OCI-LY3 (cell line): ENCODE data around the gene TEAD1.
A peak's percentile ranks its signal among the peaks of the same experiment; 100 is the strongest.

Experiments
- H2AFZ ChIP-seq: fragments of 200-600, 300-600 bp; shearing (Covaris generic); 2 replicates; pipeline ENCODE4 v1.6.0; 2014; ENCODE audit warnings: antibody characterized with exemption, low read depth, low read length
- H3K27ac ChIP-seq: fragments of 200-600, 300-600 bp; sonication (generic); 2 replicates; pipeline ENCODE4 v1.5.1; 2014; ENCODE audit warnings: mild to moderate bottlenecking, low read length, moderate library complexity, mixed read lengths
- H3K27me3 ChIP-seq: fragments of 200-600, 300-600 bp; sonication (generic); 2 replicates; pipeline ENCODE4 v1.6.1; 2014; ENCODE audit warnings: low read depth, low read length, mixed read lengths
- H3K36me3 ChIP-seq: fragments of 200-600, 300-600 bp; sonication (generic); replicated peaks from 2 replicates; pipeline ENCODE3; 2014; ENCODE audit warnings: low read depth, low read length, mixed read lengths
- H3K4me1 ChIP-seq: fragments of 300-600, 200-600 bp; sonication (generic); 2 replicates; pipeline ENCODE4 v1.6.1; 2014; ENCODE audit warnings: low read length, mixed read lengths
- H3K4me2 ChIP-seq: fragments of 200-600, 300-600 bp; sonication (generic); 2 replicates; pipeline ENCODE4 v1.6.1; 2014; ENCODE audit warnings: low read length, mixed read lengths
- H3K4me3 ChIP-seq: fragments of 300-600, 200-600 bp; sonication (generic); 2 replicates; pipeline ENCODE4 v1.5.1; 2014; ENCODE audit warnings: antibody characterized with exemption, mild to moderate bottlenecking, low read length, moderate library complexity
- H3K79me2 ChIP-seq: fragments of 300-600, 200-600 bp; shearing (Covaris generic); 2 replicates; pipeline ENCODE4 v1.6.1; 2014; ENCODE audit warnings: mild to moderate bottlenecking, low read length, mixed read lengths
- H3K9ac ChIP-seq: fragments of 300-600, 200-600 bp; shearing (Covaris generic); 2 replicates; pipeline ENCODE4 v1.6.0; 2014; ENCODE audit warnings: mild to moderate bottlenecking, low read length, moderate library complexity
- H3K9me3 ChIP-seq: fragments of 200-600, 300-600 bp; shearing (Covaris generic); 2 replicates; pipeline ENCODE4 v1.6.1; 2014; ENCODE audit warnings: low read length, mixed read lengths; ENCODE audit not compliant: insufficient read depth
- H4K20me1 ChIP-seq: fragments of 200-600, 300-600 bp; sonication (generic); 2 replicates; pipeline ENCODE4 v1.6.1; 2016; ENCODE audit warnings: low read length, mixed read lengths; ENCODE audit not compliant: insufficient read depth
- EZH2phosphoT487 ChIP-seq: fragments of 200-600 bp; shearing (Covaris generic); IDR thresholded peaks from 2 replicates; pipeline ENCODE4 v1.6.1; 2018; ENCODE audit warnings: antibody characterized with exemption, mixed run types, low read depth
- TF ChIP-seq, protein P1 (sequence below): fragments of 200-600, 300-600 bp; sonication (generic); IDR thresholded peaks from 2 replicates; pipeline ENCODE4 v1.5.1; 2014; ENCODE audit warnings: antibody characterized with exemption, low read length, low read depth

The TEAD1 gene

DNA sequence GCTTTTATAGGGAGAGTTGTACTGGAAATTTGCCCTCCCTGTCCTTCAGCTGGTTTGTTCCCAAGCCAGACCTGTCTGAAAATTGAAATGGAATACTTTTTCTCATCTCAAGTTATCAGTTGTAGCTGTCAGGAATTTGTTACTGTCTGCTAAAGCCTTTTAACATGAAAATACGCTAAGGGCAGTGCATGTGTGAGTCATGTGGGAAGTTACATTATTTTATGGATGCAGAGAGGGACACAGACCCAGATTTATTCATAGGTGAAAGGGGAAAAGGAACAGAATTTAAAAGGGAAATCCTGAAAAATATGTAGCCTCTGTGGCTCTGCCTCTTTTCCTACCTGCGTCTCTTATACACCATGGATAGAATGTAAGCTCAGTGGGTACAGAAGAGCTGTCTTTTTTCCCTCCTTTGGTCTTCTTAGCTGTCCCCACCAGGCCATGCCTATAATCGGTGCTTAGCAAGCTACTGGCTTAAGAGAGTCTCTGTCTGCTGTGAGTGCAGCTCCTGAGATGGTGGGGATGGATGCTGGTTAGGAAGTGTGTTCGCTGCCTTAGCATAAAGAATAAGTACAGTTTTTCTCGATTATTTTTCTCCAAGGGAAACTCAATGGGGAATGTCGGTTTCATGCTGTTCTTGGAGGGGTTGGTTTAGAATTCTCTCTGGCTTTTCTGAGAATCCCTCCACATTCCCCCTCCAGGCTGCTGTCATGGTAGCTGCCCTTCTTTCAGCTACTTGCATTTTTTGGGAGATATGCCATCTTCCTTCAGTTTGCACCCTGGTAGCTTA lies 166.8 kb downstream of the TEAD1 start:
- TF ChIP-seq, protein P1, sequence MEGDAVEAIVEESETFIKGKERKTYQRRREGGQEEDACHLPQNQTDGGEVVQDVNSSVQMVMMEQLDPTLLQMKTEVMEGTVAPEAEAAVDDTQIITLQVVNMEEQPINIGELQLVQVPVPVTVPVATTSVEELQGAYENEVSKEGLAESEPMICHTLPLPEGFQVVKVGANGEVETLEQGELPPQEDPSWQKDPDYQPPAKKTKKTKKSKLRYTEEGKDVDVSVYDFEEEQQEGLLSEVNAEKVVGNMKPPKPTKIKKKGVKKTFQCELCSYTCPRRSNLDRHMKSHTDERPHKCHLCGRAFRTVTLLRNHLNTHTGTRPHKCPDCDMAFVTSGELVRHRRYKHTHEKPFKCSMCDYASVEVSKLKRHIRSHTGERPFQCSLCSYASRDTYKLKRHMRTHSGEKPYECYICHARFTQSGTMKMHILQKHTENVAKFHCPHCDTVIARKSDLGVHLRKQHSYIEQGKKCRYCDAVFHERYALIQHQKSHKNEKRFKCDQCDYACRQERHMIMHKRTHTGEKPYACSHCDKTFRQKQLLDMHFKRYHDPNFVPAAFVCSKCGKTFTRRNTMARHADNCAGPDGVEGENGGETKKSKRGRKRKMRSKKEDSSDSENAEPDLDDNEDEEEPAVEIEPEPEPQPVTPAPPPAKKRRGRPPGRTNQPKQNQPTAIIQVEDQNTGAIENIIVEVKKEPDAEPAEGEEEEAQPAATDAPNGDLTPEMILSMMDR = no peak
- TF ChIP-seq EZH2phosphoT487 = no peak
- no peak overlapping the region for H3K4me2 ChIP-seq
- no peaks in the 10 kb centered on the region for H3K27me3 ChIP-seq
- no peak overlapping the region for H3K27ac ChIP-seq
- H3K4me3 ChIP-seq = no peak overlapping the region
- H4K20me1 ChIP-seq = no peaks in the 10 kb centered on the region
- H3K79me2 ChIP-seq = no peaks in the 10 kb centered on the region
- no peaks in the 10 kb centered on the region for H3K9me3 ChIP-seq
- no peak overlapping the region for H2AFZ ChIP-seq
- no peaks in the 10 kb centered on the region for H3K4me1 ChIP-seq
- no peak overlapping the region for H3K9ac ChIP-seq
- H3K36me3 ChIP-seq = no peaks in the 10 kb centered on the region

DNA sequence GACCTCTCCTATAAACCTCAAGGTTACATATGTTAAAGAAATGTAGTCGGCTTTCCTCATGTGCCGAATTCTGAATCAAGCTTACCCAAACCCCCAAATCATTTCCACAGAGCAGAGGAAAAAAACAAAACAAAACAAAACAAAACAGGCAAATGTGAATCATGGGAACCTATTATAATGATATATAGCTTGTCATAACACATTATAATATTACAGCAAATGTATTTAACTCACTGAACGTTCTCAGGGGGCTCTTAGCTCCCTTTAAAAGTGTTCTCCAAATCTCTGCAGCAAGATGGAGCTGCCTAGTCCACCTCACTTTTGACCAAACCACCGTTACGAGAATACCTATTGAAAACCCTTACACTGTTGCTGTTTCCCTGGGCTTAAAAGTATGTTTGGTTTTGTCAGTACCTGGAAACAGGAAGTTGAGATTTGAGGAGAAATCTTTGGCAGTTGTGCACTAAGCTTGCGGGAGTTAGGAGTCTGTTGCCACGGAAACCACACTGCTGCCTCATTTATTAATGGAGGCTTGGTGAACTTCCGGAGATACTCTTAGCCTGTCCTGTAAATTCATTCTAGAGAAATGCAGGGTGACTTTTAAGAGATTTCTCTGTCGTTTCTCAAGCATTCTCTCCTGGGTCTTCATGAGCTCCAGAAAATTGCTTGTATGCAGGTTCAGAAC lies 167.9 kb downstream of the TEAD1 start:
- Histone ChIP-seq H3K9me3 (no peaks in the 10 kb centered on the region), H4K20me1 (no peaks in the 10 kb centered on the region), H2AFZ (no peak overlapping the region), H3K4me1 (no peaks in the 10 kb centered on the region), H3K4me3 (no peak overlapping the region), H3K4me2 (peak overlapping the region; percentile 7; the same call in 1 of the 2 replicates), H3K36me3 (no peaks in the 10 kb centered on the region), H3K9ac (no peak overlapping the region), H3K79me2 (no peaks in the 10 kb centered on the region), H3K27me3 (no peaks in the 10 kb centered on the region), H3K27ac (no peak overlapping the region)
- no peak for TF ChIP-seq EZH2phosphoT487
- TF ChIP-seq, protein P1 = no peak

DNA sequence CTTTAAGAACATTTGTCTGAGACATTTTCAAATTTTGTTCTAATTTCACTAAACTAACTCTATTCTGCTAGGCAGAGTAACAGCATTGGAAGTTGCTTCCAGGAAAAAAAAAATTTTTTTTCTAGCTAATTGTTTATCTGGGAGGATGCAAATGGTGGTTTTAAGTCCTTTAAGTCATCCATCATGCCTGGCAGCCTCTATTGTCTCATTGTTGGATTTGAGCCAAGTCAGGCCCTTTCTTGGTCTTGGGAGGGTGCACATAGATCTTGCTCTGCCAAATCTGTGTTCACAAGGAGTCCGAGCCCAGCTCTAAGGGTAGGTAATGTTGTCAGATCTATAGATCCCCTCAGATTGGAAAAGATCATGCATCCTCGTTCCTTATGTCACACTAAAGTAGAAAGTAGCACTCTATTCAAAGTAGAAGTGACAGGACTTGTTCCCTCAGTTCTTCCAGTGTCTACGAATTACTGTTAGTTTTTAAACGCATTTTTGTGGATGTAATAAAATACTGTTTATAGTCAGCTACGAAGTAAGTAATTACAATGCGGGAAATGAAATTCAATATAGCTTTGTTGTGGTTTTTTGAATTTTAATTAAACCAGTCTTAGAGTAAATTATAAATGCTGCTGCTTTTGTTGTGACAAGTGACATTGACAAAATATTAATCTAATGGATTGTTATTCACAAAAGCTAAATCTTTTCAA lies 168.9 kb downstream of the TEAD1 start:
- H3K4me1 ChIP-seq = no peaks in the 10 kb centered on the region

More for the DNA sequence above, 168.9 kb downstream of the TEAD1 start:
- H4K20me1 ChIP-seq = no peaks in the 10 kb centered on the region
- H3K79me2 ChIP-seq = no peaks in the 10 kb centered on the region
- no peak overlapping the region for H3K4me3 ChIP-seq
- no peak overlapping the region for H3K9ac ChIP-seq
- no peak overlapping the region for H3K4me2 ChIP-seq
- H3K9me3 ChIP-seq = no peaks in the 10 kb centered on the region
- TF ChIP-seq, protein P1 = no peak
- no peak for TF ChIP-seq EZH2phosphoT487
- H3K27ac ChIP-seq = no peak overlapping the region
- no peaks in the 10 kb centered on the region for H3K36me3 ChIP-seq
- no peaks in the 10 kb centered on the region for H3K27me3 ChIP-seq
- no peak overlapping the region for H2AFZ ChIP-seq
